Right renal cortex interstitium (tissue), 3 donors: Measurements from ENCODE around the gene ZNF521. TPM values are rescaled to one million over a fixed set of nuclear protein-coding genes. Genes with fewer than 3 reads are reported as not detected.

Experiments
- DNase-seq, 3 donors: peaks; one replicate each; pipeline ENCODE4 v3.0.0-alpha.2; 2013; ENCODE audit warnings: low read depth in 3 of 3, low spot score in 2 of 3
- polyA plus RNA-seq, 3 donors: library from polyadenylated mRNA; unstranded; fragments of 120-200 nt; gene quantifications; one replicate each; pipeline ENCODE4 v1.2.1, GENCODE V29; 2013; ENCODE audit not compliant: insufficient read length in 3 of 3

Gene ZNF521
- polyA plus RNA-seq = 10 to 100 TPM; 42.2 to 45.1 (median 43.0) TPM

DNA sequence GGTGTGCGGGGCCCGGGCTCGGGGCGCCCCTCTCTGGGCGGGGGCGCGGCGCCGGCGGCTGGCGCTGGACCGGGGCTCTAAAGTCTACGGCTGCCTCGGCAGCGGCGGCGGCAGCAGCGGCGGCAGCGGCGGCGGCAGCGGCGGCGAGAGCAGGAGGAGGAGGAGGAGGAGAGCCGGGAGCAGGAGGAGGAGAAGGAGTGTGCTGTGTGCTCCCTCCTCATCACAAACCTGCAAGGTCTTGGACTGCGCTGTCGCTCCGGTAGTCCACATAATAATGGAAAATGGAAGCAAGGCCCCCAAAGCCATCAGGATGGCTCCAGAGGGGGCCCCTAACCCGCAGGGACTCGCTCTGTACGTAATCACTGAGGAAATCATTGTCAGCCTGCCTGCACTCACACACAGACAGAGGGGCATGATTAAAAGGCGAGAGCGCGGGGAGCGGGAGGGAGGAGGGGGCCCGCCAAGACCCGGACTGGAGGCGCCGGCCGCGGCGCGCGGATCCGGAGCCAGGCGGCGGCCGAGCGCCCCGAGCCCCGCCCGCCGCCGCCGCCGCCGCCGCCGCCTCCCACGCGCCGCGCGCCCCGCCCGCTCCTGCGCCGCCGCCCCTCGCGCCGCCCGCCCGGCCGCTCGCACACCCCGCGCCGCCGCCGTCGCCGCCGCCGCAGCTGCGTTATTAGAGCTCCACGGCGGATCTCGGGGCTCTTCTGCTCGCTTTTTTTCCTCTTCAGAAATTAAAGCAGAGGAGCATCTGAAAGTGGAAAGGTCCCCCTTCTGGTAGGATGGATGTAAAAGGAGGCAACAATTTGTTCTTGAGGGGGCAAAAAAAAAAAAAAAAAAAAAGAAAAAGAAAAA lies at the start of gene ZNF521:
Gene ZNF521, minus strand, starts transcription at position 390 of the 852 bp plus-strand sequence. CDS start 1,220 bp downstream, outside the sequence.
- DNase-seq = peak; percentile 83 to 90 (median 85)

DNA sequence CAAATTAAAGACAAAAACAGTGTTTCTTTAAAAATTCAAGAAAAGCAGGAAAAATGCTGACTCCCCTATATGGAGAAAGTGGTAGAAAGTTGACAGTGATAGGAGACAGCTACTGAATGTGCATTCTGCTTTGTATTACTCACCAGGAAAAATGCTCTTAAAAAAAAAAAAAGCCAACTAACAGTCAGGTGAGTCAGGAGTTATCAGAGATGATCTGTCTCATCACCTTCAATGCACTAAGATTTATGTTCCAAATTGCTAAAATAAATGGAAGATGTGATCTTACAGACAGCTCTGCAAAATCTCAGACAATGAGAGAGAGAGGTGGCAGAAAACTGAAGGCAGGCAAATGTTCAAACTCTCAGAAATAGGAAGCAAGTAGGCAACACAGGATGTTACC lies 47.6 kb upstream of the ZNF521 start:
- no peak for DNase-seq

DNA sequence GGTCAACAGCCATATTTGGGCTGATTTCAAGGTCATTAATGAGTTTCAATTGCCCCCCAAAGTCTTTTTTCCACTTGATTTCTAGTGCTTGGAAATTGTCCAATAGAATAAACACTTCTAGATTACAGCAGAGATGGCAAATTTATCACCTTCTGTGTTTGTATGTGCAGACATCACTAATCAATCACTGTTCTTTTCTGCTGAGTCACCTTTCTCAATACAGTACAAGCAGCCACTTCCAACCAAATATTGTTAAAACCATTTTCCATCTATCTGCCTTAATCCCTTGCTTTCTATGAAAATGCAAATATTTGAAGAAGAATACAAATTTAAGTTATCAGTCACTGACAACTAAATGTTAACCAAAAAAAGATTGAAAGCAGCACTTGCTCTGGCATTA lies 40.2 kb upstream of the ZNF521 start:
- no peak for DNase-seq

DNA sequence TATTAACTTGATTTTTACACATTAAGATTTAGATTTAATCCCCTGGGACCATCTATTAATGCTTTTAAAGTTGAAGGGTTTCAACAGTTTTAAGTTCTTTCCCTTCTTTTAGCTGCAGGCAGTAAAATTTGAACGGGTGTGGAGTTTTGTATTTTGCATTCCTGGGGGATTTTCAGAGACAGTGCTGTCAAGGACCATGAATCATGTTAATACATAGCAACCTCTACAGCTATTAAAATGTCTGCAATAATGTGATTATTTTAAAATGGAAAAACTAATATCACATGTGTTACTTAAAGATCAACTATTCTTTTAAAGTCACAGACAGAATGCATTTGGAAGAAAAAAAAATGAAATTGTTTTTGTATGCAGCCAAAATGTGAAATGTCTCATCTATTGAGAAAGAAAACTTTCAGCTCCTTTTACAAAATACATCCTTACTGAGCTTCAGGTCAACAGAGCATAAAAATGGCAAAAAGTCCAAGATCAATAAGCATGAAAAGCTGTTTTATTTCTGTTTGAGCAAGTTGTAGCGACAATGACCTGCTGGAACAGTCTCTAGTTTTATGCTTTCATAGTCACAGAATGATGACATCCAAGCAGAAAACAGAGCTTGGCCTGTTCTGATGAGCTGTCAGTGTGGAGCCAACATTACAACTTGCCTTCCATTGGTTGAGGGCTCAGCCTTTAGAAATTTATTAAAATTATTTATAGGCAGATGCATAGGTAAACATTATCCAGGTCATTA lies 21.6 kb upstream of the ZNF521 start:
- DNase-seq = no peak

DNA sequence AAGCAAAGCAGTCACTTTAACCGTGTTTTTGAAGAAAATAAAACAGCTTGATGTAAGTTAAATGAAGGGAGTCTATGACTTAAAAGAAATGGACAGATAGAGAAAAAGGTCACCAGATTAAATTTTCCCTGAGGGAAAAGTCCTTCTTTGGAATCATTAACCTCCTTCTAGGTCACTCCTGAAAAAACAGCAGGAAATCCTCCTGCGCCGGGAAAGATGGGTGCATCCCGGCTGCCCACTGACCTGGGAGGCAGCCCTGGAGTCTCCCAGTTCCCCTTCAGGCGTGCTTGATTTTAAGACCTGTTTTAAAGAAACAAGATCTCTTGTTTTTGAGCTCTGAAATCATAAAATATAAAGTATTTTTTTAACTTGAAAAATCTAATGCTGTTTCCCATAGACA lies 18.4 kb upstream of the ZNF521 start:
- no peak for DNase-seq

DNA sequence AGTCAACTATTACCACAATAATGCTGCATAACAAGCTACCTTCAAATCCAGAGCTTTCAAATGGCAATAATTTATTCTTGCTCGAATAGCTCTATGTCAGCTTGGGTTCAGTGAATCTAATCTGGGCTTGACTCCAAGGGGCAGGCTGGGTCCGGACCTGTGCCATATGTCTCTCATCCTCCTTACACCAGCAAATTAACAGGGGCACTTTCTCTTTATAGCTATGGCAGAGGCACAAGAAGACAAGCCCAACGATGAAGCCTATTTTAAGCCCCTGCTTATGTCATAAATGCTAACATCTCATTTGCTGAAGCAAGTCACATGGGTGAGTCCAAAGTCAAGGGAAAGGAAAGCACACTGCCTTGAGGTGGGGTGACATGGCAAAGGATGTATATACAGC lies 13.3 kb upstream of the ZNF521 start:
- no peak for DNase-seq

DNA sequence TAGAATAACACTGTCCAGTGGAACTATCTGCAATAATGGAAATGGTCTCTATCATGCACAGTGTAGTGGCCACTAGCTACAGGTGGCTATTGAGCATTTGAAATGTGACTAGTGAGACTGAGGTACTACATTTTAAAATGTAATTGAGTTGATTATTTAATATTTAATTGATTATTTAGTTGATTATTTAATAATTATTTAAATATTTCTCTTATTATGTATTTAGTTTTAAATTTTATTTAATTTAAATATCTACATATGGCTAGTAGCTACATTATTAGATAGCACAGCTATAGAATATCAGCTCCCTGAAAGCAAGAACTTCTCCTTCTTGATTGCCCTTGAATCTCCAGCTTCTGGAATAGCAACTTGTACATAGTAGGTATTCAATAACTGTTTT lies 12.8 kb upstream of the ZNF521 start:
- DNase-seq = no peak

DNA sequence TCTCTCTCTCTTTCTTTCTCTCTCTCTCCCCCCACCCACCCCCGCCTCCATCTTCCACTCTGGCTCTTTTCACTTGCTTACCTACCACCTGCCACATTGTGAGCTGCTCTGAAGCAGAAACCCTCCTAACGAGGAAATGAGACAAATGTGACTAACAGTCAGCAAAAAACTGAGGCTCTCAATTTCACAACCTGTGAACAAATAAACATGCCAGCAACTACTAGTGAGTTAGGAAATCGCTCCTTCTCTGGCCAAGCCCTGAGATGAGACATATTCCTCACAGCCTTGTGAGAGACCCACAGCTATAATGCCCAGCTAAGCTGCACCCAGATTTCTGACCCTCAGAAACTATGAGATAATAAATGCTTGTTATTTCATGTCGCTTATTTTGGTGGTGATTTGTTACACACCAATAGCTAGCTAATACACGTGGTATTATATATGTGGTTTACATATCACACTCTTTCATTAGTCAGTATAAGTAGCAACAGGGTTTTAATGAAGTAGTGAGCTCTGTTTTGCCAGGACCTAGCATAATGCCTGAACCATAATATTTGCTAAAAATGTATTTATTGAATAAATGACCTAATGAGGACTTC lies 8.4 kb upstream of the ZNF521 start:
- no peak for DNase-seq

DNA sequence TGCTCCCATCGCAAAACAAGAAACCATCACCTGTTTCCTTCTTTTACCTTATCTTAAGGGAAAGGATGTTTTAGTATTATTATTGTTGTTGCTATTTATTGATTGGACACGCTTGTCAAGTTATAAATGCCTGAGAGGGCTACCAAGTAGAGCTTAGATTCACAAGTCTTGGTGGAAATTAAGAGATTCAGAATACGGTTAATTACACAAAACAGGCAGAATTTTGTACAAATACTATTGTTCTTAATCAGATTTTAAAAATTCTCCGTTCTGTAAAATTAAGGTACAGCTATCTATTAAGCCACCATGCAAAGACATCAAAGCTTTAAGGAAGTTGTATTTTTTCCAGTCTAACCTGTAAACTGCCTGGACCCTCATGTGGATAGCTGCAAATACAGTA lies 1.1 kb upstream of the ZNF521 start:
- DNase-seq = no peak

DNA sequence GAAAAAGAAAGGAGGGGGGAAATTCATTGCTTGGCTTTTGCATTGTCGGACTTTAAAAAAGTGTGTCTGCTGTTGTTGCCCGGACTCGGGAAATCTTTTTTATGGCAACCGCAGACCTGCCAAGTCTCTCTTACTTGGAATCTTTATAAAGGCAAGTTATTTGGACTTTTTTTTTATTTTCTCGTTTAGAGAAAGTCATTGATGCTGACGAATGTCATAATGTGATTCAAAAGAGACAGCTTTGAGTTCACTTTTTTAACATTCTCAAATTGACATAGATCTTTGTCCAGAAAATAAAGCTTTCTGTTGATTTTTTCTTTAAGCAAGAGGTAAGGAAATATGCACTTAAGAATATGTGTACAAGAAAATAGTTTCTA lies 651 bp upstream of the ZNF521 start:
- DNase-seq = no peak

DNA sequence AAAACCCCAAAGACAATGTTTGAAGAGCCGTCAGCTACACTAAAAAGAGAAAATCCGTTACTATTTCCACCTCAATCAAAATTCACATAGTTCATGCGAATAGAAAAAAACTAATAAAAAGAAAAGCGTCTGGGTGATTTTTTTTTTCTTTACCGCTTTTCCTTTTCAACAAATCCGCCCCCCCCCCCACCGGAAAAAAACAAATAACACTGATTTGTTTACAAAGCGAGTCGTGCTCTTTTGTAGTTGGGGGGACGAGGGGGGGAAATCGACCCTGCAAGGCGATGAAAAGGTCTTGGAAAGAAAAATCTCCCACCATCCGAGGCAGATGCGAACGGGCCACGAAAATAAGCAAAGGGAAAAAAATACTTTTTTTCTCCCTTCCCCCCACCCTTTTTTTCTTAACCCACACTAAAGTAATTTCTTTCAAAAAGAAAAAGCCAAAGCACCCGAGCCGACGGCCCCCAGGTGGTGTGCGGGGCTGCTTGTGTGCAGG lies 638 bp downstream of the ZNF521 start:
- no peak for DNase-seq

DNA sequence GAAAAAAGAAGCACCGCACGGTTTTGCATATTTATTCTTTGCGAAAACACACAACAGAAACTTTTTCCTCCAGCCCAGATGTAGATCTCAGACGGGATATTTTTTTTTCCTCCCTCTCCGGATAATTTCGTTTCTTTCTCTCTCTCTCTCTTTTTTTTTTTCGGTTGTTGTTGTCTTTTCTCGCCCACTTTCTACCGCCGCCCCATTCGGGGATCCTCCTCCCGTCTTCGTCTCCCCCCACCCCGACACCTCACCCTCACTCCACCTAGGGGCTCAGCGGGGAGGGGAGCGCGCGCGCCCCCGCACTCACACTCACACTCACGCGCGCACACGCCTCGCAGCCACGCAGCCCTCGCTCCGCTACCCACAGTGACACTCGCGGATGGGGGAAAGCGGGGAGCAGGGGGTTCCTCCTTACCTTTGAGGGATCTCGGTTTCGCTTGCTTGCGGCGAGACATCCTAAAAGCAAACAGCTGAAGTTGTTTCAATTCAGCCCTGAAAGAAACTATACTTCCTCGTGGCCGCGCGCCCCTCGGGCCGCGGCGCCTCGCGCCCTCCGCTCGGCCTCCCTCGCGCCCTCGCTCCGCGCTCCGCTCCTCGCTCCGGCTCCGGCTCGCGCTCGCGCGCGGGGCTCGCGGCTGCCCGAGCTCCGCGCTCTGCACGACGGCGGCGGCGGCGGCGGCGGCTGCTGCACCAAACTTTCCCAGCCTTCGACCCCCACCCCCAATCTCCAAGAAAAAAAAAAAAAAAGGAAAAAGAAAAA lies 1.3 kb downstream of the ZNF521 start:
- peak in 2 of 3 donors; percentile 45 to 53 for DNase-seq

DNA sequence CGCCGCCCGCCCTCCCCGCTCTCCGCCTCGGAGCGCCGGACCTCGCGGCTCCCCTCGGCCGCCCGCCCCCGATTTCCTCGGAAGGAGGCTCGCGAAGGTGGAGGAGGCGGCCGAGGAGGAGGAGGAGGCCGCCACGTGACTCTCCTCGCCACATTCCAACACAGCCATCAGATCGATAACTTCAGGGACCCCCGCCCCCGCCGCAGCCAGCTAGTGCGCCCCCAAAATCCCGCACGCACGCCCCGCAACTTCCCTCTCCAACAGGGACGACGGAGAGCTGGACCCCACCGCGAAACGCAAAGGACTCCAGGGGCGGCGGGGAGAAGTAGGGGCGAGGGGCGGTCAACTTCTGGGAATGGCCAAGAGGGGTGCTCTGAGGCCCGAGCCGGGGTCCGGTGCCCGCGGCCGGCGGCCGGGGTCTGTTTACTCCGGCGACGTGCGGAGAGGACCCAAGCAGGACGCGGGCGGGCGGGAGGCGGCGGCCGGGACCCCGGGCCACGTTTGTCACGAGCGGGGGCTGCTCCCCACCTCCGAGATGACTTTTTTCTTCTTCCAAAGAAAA lies 2.0 kb downstream of the ZNF521 start:
- no peak for DNase-seq

DNA sequence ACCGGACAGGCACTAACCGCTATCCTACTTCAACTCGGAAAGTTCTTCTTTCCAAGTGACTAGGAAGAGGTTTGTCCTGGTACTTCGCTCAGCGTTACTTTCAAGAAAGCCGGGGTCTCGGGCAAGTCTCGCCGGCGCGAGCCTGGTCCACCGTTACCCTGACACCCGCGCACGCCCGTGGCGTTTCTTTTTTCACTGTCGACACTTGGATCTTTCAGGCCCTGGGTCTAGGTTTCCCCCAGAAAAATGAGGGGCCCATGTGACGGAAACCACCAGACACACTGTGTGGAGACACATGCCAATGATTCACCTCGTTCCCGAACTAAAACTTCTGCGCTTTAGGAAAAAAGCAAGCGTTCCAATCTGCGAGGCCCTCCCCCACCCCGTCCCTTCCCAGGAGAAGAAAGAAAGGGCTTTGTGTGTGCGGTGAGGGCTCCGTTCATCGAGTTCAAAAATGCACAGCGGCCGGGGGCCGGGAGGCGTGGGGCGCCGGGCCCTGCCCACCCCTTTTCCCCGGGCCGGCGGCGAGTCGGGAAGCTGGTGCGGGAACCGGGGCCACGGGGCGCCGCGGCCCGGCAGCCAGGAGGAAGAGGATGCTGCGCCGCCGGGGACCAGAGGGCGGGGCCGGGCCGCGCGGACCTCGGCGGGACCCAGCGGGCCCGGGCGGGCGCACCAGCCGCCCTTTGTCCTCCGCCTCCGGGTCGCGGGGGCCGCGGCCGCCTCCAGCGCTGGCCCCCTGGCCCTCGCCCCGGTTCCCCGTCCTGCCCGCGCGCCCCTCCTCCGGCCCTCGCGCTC lies 2.6 kb downstream of the ZNF521 start:
- peak in 1 of 3 donors; percentile 45 for DNase-seq

DNA sequence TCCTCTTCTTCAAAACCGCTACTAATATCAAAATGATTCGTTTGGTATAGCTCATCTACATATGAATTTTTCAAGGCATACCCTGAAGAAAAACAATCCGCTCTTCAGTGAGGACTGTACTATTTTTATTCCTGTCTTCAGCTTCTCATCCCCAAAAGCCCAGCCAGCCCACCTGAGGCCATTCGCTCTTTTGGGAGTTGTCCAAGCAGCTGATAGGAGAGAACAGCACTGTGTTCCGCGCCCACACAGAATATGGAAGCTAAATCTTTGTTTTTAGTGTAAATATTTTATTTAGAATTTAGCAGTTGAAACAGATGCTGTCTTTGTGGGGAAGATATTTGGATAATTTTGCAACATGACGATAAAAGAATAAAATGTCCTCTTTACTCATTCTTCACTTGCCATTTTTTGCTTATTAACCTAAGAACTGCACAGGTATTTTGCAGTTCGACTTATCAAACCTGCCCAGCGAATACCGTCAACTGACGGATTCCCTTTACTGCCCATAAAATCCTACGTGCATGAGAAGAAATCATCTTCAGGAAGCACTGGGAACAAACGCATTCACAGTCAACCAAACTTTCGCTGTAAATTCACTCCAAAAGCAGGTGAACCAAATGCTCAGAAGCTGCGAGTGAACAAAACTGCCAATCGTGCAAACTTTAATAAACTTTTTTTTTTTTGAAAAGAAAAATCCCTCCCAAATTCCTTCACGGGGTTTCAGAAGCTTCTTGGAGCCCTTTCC lies 3.4 kb downstream of the ZNF521 start:
- no peak for DNase-seq

DNA sequence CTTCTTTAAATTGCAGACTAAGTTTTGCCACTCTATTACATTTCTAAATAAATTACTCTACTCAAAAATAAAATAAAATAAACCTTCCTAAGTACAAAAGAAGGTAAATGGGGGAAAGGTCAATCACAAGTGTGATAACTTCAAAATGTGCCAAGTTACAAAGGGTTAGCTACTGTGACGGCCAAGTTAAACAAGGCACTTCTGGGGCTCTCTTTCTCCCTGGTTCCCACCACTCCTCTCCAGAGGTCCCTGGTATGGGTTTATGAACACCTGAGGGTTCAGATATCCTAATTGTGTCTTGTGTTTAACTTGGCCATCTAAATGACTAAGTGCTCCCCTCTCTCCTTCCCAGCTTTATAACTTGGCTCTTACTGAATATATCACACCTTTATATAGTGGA lies 5.4 kb downstream of the ZNF521 start:
- no peak for DNase-seq

DNA sequence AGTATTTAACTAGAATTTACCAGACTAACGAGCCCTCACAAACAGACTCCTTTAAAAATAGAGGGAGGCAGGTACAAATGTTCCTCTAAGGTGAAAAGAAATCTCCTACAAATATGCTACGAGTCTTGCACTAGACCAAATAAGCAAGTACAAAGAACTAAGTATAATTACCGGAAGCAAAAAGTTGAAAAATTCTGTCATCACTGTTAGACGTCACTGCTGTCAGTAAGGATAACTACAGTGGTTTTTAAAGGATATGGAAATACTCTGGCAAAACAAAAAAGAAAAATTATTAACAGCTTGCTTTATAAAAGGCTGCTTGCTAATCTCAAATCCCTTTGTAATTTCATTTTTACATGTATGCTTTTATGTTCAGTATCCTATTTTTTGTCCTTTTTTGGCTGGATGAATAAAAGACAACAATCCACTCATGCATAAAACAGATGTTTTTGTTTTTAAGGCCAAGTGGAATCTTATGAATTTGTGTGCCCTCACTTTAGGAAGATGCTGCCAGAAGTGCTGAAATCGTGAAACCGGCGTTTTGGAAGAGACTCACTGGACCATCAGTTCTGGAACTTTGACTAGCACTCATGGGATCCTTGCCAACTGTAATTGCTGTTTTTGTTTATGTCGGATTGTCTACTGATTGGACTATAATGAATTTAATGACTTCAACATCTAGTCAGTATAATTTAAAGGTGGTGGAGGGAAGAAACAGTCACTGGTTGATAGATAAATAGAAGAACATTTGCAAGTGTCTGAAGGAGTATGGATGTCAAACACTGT lies 6.7 kb downstream of the ZNF521 start:
- no peak for DNase-seq

DNA sequence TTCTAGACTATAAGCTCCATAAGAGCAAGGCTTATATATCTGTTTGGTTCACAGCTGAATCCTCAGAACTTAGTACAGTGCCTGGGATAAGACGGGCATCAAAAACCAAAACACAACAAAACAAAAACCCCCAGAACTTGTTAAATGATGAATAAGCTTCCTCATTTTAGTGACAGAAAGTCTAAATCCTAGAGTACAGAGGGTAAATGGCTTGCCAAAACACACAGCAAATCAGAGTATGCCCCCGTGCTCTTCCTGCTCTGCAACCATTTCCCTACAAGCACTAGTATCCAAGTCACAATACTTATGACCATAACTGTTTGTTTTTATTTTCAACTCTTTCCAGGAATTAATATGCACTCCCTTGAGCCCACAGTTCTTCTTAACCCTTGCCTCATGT lies 10.1 kb downstream of the ZNF521 start:
- DNase-seq = no peak
